Keratinocyte (primary cell): ENCODE data around the gene RPL13A. TPM values are rescaled to one million over a fixed set of nuclear protein-coding genes. Genes with fewer than 3 reads are reported as not detected.
A peak's percentile ranks its signal among the peaks of the same experiment; 100 is the strongest.

Experiments
- DNase-seq: peaks from one replicate; pipeline ENCODE4 v3.0.0-alpha.2; 2011; ENCODE audit warnings: low read depth, missing footprints, low spot score
- FAIRE-seq: peaks from 2 replicates; lab custom pipeline; 2011; peaks lifted over from hg19 to GRCh38; lab: Jason Lieb, UNC
- H2AFZ ChIP-seq: 2 replicates; pipeline ENCODE4 v1.6.0; 2012; ENCODE audit warnings: low read length, control low read depth, inconsistent platforms; ENCODE audit not compliant: control insufficient read depth
- H3K27ac ChIP-seq: 2 replicates; pipeline ENCODE4 v1.5.1; 2011; ENCODE audit warnings: low read length; ENCODE audit not compliant: control insufficient read depth, insufficient read depth
- H3K27me3 ChIP-seq: 3 replicates; pipeline ENCODE4 v1.6.0; 2011; ENCODE audit warnings: low read length; ENCODE audit not compliant: control insufficient read depth, insufficient read depth; ENCODE audit errors: extremely low read depth
- H3K36me3 ChIP-seq, 2 experiments: 2 replicates in 1 of 2; 3 replicates in 1 of 2; pipeline ENCODE4 v1.5.1; 2011; ENCODE audit warnings: low read length in 2 of 2, mild to moderate bottlenecking in 1 of 2; ENCODE audit not compliant: control insufficient read depth in 2 of 2, insufficient read depth in 2 of 2; ENCODE audit errors: extremely low read depth in 1 of 2
- H3K4me1 ChIP-seq: 3 replicates; pipeline ENCODE4 v1.5.1; 2011; ENCODE audit warnings: low read length; ENCODE audit not compliant: control insufficient read depth, insufficient read depth; ENCODE audit errors: extremely low read depth
- H3K4me2 ChIP-seq: 3 replicates; pipeline ENCODE4 v1.6.0; 2011; ENCODE audit warnings: low read depth, low read length; ENCODE audit not compliant: control insufficient read depth, insufficient read depth; ENCODE audit errors: extremely low read depth
- H3K4me3 ChIP-seq, 3 experiments: fragments of 200-600 bp in 1 of 3; sonication (generic) in 1 of 3; 2 replicates in 2 of 3; 3 replicates in 1 of 3; pipeline ENCODE4 v1.5.1; 2011 to 2016; ENCODE audit warnings: low read length in 3 of 3, mild to moderate bottlenecking in 3 of 3, control low read depth in 2 of 3, inconsistent platforms in 1 of 3, low read depth in 1 of 3, mixed read lengths in 1 of 3, mixed run types in 1 of 3, moderate library complexity in 1 of 3; ENCODE audit not compliant: control insufficient read depth in 2 of 3, insufficient read depth in 2 of 3; ENCODE audit errors: extremely low read depth in 1 of 3
- H3K79me2 ChIP-seq: 2 replicates; pipeline ENCODE4 v1.6.0; 2012; ENCODE audit warnings: low read length; ENCODE audit not compliant: control insufficient read depth, insufficient read depth
- H3K9ac ChIP-seq: 3 replicates; pipeline ENCODE4 v1.6.0; 2011; ENCODE audit warnings: low read length; ENCODE audit not compliant: control insufficient read depth, insufficient read depth; ENCODE audit errors: extremely low read depth
- H3K9me1 ChIP-seq: 3 replicates; pipeline ENCODE4 v1.6.0; 2011; ENCODE audit warnings: low read length; ENCODE audit not compliant: control insufficient read depth, insufficient read depth; ENCODE audit errors: extremely low read depth
- H3K9me3 ChIP-seq: 2 replicates; pipeline ENCODE4 v1.5.1; 2012; ENCODE audit warnings: low read depth, low read length; ENCODE audit not compliant: control insufficient read depth
- H4K20me1 ChIP-seq: 3 replicates; pipeline ENCODE4 v1.6.0; 2011; ENCODE audit warnings: low read length; ENCODE audit not compliant: control insufficient read depth, insufficient read depth; ENCODE audit errors: extremely low read depth
- CTCF ChIP-seq, 3 experiments: IDR thresholded peaks in 1 of 3; conservative IDR thresholded peaks in 1 of 3; optimal IDR thresholded peaks in 1 of 3; 2 replicates in 2 of 3; 3 replicates in 1 of 3; pipeline versions ENCODE3 to v1.5.1; 2011; ENCODE audit warnings: low read length in 3 of 3, mild to moderate bottlenecking in 3 of 3, moderate library complexity in 2 of 3, control low read depth in 1 of 3, inconsistent platforms in 1 of 3; ENCODE audit not compliant: insufficient read depth in 2 of 3; ENCODE audit errors: extremely low read depth in 1 of 3
- EZH2 ChIP-seq: IDR thresholded peaks from one replicate; pipeline ENCODE4 v1.6.1; 2012; ENCODE audit warnings: inconsistent platforms, mild to moderate bottlenecking, low read length, moderate library complexity
- dilution Hi-C: fragments of 300-500 bp; cut with MboI; formaldehyde crosslinking; loops from one replicate; pipeline ENCODE4 v1.7.0; 2020; ENCODE audit warnings: low sequenced_read_pairs; ENCODE audit not compliant: extremely low pct_ligation_motif_present
- polyA plus RNA-seq, 5 experiments: library from polyadenylated mRNA; depleted of rRNA in 3 of 5; stranded (reverse) in 3 of 5; stranded (forward) in 1 of 5; unstranded in 1 of 5; fragments of >200 nt; gene quantifications; 1 replicate in 1 of 5; 2 replicates in 3 of 5; 3 replicates in 1 of 5; pipeline versions ENCODE4 v1.2.1 to v1.2.3, GENCODE V29; 2011 to 2012; ENCODE audit warnings: missing spikeins in 2 of 5, low read depth in 1 of 5, low replicate concordance in 1 of 5

RPL13A gene
- polyA plus RNA-seq, 1 donor (not counting 4 experiments of a cell fraction or from before 2014, with no cell fraction given), result 3,383 TPM

- H2AFZ ChIP-seq, result peak overlapping the region; percentile 92
- H3K9me1 ChIP-seq, result no peaks in the 10 kb centered on the region
- H3K4me1 ChIP-seq, result peaks cover 13% of the 10 kb centered on the region
- peaks cover 21% of the 10 kb centered on the region for H3K79me2 ChIP-seq
- TF ChIP-seq EZH2 (no peak), CTCF (optimal IDR thresholded peaks at IDR 0.05 in 1 of 3, IDR thresholded peaks at IDR 0.05 in 1 of 3, conservative IDR thresholded peaks at IDR 0.05 in 1 of 3; ENCODE audit: extremely low read depth in 1 of 3, insufficient read depth in 2 of 3, low read length in 3 of 3) (no peak)
- FAIRE-seq (no peak), DNase-seq (no peak)
- no peaks in the 10 kb centered on the region for H4K20me1 ChIP-seq
- H3K4me3 ChIP-seq, result peak overlapping the region; percentile 67 to 98 (median 68)
- H3K36me3 ChIP-seq, result peaks cover 6 to 7% of the 10 kb centered on the region in 2 experiments
- H3K27me3 ChIP-seq, result no peaks in the 10 kb centered on the region
- peak overlapping the region; percentile 86 for H3K4me2 ChIP-seq
- H3K9me3 ChIP-seq, result no peaks in the 10 kb centered on the region
- dilution Hi-C loops, result no loop called here
- peak overlapping the region; percentile 99 for H3K9ac ChIP-seq
- peak overlapping the region; percentile 97 for H3K27ac ChIP-seq
Observed at GRCh38 chr19:49453757-49454240, 33.6 kb upstream of the RPL13A start.

GRCh38 chr19:49455773-49456172 is 31.6 kb upstream of the RPL13A start:
- Histone ChIP-seq H3K4me1 (peaks cover 10% of the 10 kb centered on the region), H3K4me2 (no peak overlapping the region), H4K20me1 (no peaks in the 10 kb centered on the region), H2AFZ (no peak overlapping the region), H3K27me3 (no peaks in the 10 kb centered on the region), H3K9me3 (no peaks in the 10 kb centered on the region), H3K36me3 (peaks cover 4 to 5% of the 10 kb centered on the region in 2 experiments), H3K4me3 (no peak overlapping the region), H3K79me2 (peaks cover 13% of the 10 kb centered on the region), H3K9ac (no peak overlapping the region), H3K27ac (no peak overlapping the region), H3K9me1 (no peaks in the 10 kb centered on the region)
- FAIRE-seq (no peak), DNase-seq (no peak)
- TF ChIP-seq CTCF (optimal IDR thresholded peaks at IDR 0.05 in 1 of 3, IDR thresholded peaks at IDR 0.05 in 1 of 3, conservative IDR thresholded peaks at IDR 0.05 in 1 of 3; ENCODE audit: extremely low read depth in 1 of 3, insufficient read depth in 2 of 3, low read length in 3 of 3), result no peak
- TF ChIP-seq EZH2, result no peak
- dilution Hi-C loops, result no loop called here
